ENCODE measurements around the gene WDR89. TPM values are rescaled to one million over a fixed set of nuclear protein-coding genes. Genes with fewer than 3 reads are reported as not detected.

The WDR89 gene
- total and polyA plus RNA-seq, 7 donors, result 5.0 to 10.0 (median 6.8) TPM

DNA sequence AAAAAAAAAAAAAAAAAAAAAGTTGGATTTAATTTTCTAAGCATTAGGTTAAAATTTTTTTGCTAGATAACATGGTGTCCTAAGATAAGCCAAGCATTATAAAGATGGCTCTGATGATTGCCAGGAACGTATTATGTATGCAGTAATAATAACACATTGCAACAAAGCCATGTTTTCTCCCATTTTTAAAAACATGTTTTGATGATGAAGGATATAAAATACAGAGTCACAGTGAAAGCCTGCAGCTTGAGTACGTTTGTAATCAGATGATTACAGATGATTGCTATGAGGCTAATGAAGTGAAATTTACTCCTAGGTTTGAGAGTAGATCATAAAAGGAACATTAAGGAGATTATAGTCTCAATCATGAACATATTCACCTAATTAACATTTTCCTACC is 13.3 kb upstream of the WDR89 start:
- Histone ChIP-seq H3K9me3 (no peaks in the 10 kb centered on the region), H3K4me1 (no peaks in the 10 kb centered on the region), H3K36me3 (no peaks in the 10 kb centered on the region), H3K27ac (no peak overlapping the region), H3K4me3 (no peak overlapping the region), H3K27me3 (no peaks in the 10 kb centered on the region)
- intact Hi-C loops (cut with DNase I), result no loop called here
- 86 to 89% methylated on average over 2 of the region's 2 CpGs for WGBS, 2 donors
- no peak for DNase-seq
- TF ChIP-seq POLR2A (IDR thresholded peaks at IDR 0.05), result no peak
- no peak for TF ChIP-seq POLR2AphosphoS5 (IDR thresholded peaks at IDR 0.05)
- TF ChIP-seq EP300 (IDR thresholded peaks at IDR 0.05), result no peak
- TF ChIP-seq, protein P1, sequence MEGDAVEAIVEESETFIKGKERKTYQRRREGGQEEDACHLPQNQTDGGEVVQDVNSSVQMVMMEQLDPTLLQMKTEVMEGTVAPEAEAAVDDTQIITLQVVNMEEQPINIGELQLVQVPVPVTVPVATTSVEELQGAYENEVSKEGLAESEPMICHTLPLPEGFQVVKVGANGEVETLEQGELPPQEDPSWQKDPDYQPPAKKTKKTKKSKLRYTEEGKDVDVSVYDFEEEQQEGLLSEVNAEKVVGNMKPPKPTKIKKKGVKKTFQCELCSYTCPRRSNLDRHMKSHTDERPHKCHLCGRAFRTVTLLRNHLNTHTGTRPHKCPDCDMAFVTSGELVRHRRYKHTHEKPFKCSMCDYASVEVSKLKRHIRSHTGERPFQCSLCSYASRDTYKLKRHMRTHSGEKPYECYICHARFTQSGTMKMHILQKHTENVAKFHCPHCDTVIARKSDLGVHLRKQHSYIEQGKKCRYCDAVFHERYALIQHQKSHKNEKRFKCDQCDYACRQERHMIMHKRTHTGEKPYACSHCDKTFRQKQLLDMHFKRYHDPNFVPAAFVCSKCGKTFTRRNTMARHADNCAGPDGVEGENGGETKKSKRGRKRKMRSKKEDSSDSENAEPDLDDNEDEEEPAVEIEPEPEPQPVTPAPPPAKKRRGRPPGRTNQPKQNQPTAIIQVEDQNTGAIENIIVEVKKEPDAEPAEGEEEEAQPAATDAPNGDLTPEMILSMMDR (IDR thresholded peaks at IDR 0.05), result no peak

DNA sequence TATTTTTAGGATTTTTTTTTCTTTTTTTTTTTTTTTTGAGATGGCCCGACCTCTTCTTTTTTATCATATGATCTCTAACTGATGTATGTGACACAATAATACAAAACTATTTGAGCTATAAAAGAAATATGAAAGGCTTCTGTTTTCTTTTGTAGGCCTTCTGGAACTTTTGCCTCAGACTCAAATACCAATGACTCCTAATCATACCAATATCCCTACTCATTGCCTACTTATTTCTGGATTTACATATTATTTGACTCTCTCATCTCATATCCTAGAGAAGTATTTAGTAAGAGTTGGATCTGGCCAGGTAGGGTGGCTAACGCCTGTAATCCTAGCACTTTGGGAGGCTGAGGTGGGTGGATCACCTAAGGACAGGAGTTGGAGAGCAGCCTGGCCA is 12.7 kb upstream of the WDR89 start:
- H3K27ac ChIP-seq, result no peak overlapping the region
- H3K4me3 ChIP-seq, result no peak overlapping the region
- no peaks in the 10 kb centered on the region for H3K36me3 ChIP-seq
- no peaks in the 10 kb centered on the region for H3K4me1 ChIP-seq
- TF ChIP-seq POLR2A (IDR thresholded peaks at IDR 0.05) (no peak), POLR2AphosphoS5 (IDR thresholded peaks at IDR 0.05) (no peak), EP300 (IDR thresholded peaks at IDR 0.05) (no peak)
- TF ChIP-seq, protein P1 (IDR thresholded peaks at IDR 0.05), result no peak
- DNase-seq, result no peak
- intact Hi-C loops (cut with DNase I), result no loop called here
- H3K9me3 ChIP-seq, result no peaks in the 10 kb centered on the region
- WGBS, 2 donors, result 90 to 95% methylated on average over 2 of the region's 2 CpGs
- no peaks in the 10 kb centered on the region for H3K27me3 ChIP-seq

DNA sequence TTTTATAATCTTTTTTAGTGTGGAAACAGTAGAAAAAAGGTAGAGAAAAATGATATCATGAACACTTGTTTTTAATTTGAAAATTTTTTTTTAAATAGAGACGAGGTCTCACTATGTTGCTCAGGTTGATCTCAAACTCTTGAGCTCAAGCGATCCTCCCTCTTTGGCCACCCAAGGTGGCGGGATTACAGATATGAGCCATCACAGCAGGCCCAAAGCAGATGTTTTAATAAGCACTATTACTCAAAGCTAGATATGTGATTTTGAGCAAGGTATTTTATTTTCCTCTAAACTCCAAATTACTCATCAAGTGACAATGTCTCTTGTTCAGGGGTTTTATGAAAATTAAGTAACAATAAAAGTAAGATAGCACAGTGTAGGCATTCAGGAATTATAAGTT is 10.7 kb upstream of the WDR89 start:
- DNase-seq, result no peak
- H3K9me3 ChIP-seq, result no peaks in the 10 kb centered on the region
- H3K27ac ChIP-seq, result no peak overlapping the region
- no peaks in the 10 kb centered on the region for H3K27me3 ChIP-seq
- H3K4me3 ChIP-seq, result no peak overlapping the region
- WGBS, 2 donors, result 95 to 98% methylated on average over 3 of the region's 3 CpGs
- no peaks in the 10 kb centered on the region for H3K4me1 ChIP-seq
- intact Hi-C loops (cut with DNase I), result no loop called here
- TF ChIP-seq POLR2A (IDR thresholded peaks at IDR 0.05), result no peak
- TF ChIP-seq, protein P1 (IDR thresholded peaks at IDR 0.05), result no peak
- TF ChIP-seq EP300 (IDR thresholded peaks at IDR 0.05), result no peak
- TF ChIP-seq POLR2AphosphoS5 (IDR thresholded peaks at IDR 0.05), result no peak
- H3K36me3 ChIP-seq, result no peaks in the 10 kb centered on the region

DNA sequence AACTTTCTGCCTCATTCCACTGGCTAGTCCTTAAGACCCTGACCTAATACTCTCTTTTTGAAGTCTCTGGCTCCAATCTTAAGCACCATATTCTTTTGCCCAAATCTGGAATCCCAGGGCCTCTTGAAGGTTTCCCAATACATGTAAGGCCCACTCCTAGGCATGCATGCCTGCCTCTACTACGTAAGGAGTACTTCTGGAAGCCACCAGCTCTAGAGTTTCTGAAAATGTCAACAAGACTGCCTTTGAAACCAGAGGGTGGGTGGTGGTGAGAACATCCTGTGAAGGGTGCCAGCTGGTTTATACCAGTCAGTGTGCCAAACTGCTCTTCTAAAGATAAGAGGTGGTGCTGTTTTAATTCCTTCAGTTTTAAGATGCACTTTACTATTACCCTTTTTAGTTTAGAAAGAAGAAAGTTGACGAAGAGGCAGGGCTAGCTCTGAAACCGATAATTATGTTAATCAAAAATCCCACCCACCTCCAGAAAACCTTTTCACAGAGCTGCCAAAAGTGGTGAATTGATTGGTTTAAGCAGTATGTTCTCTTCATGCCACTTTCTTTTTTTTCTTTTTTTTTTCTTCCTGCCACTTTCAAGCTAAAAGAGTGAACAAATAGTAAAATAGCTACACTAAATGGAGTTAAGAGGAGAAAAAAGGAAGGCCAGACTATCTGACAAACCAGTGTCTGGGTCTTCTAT is 8.7 kb upstream of the WDR89 start:
- Histone ChIP-seq H3K36me3 (no peaks in the 10 kb centered on the region), H3K4me1 (no peaks in the 10 kb centered on the region), H3K27ac (no peak overlapping the region), H3K27me3 (no peaks in the 10 kb centered on the region), H3K9me3 (no peaks in the 10 kb centered on the region), H3K4me3 (no peak overlapping the region)
- intact Hi-C loops (cut with DNase I), result no loop called here
- 73 to 86% methylated on average over 3 of the region's 3 CpGs for WGBS, 2 donors
- TF ChIP-seq POLR2A (IDR thresholded peaks at IDR 0.05) (no peak), EP300 (IDR thresholded peaks at IDR 0.05) (no peak), POLR2AphosphoS5 (IDR thresholded peaks at IDR 0.05) (no peak)
- TF ChIP-seq, protein P1 (IDR thresholded peaks at IDR 0.05), result no peak
- DNase-seq, result no peak

Measured in sigmoid colon (tissue), 7 donors.